ENCODE data around the gene DLEC1.

DNA sequence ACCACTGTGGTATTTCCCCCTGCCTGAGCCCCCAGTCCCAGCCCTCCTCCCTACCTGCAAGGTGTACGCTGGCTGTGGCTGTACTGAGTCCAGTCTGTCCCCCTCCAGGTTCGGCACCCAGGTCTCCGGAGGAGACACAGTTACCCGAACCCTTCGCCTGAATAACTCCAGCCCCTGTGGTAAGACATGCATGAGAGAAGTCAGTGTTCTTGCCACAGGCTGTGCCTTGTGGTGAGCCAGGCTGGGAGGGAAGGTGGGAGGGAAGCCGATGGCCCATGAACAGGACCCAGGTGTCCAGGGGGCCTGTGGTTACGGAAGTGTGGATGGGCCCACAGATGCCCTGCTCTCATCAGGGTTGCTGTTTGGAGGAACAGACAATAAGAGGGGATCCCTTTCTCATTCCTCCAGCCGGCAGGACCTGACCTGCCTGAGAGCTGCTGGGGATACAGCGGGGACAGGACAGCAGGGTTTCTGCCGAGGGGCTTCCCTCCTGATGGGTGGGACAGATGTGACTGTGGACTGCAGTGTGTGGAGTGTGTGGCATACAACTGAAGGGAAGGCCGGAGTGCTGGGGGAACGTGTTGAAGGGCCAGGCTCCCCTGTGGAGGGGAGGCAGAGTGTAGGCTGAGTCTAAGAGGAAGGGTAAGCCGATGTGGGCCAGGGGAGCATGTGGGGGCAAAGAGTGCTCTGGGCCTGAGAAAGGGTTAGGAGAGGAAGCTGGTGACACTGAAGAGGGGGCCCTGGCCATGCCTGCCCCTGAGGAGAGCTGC is 76.1 kb downstream of the DLEC1 start:
- TF ChIP-seq POLR2A (IDR thresholded peaks at IDR 0.05) (no peak), POLR2AphosphoS5 (IDR thresholded peaks at IDR 0.05) (no peak)
- TF ChIP-seq, protein P1, sequence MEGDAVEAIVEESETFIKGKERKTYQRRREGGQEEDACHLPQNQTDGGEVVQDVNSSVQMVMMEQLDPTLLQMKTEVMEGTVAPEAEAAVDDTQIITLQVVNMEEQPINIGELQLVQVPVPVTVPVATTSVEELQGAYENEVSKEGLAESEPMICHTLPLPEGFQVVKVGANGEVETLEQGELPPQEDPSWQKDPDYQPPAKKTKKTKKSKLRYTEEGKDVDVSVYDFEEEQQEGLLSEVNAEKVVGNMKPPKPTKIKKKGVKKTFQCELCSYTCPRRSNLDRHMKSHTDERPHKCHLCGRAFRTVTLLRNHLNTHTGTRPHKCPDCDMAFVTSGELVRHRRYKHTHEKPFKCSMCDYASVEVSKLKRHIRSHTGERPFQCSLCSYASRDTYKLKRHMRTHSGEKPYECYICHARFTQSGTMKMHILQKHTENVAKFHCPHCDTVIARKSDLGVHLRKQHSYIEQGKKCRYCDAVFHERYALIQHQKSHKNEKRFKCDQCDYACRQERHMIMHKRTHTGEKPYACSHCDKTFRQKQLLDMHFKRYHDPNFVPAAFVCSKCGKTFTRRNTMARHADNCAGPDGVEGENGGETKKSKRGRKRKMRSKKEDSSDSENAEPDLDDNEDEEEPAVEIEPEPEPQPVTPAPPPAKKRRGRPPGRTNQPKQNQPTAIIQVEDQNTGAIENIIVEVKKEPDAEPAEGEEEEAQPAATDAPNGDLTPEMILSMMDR (IDR thresholded peaks at IDR 0.05) = no peak
